Gastroesophageal sphincter (tissue), 3 donors: Measurements from ENCODE around the gene LYSMD4.

Experiments used
- POLR2AphosphoS5 ChIP-seq: sonication (generic); formaldehyde crosslinking; IDR thresholded peaks from one replicate; pipeline ENCODE4 v1.6.1; 2017; ENCODE audit warnings: antibody characterized with exemption
- TF ChIP-seq, protein P1 (sequence below), 4 experiments: fragments of 200-600 bp in 2 of 4; fragments of 450-650 bp in 2 of 4; sonication (generic) in 1 of 4; IDR thresholded peaks; one replicate each; pipeline ENCODE4 v1.5.1; 2017 to 2019; ENCODE audit warnings: antibody characterized with exemption in 4 of 4, mild to moderate bottlenecking in 2 of 4, moderate library complexity in 2 of 4

- TF ChIP-seq, protein P1, sequence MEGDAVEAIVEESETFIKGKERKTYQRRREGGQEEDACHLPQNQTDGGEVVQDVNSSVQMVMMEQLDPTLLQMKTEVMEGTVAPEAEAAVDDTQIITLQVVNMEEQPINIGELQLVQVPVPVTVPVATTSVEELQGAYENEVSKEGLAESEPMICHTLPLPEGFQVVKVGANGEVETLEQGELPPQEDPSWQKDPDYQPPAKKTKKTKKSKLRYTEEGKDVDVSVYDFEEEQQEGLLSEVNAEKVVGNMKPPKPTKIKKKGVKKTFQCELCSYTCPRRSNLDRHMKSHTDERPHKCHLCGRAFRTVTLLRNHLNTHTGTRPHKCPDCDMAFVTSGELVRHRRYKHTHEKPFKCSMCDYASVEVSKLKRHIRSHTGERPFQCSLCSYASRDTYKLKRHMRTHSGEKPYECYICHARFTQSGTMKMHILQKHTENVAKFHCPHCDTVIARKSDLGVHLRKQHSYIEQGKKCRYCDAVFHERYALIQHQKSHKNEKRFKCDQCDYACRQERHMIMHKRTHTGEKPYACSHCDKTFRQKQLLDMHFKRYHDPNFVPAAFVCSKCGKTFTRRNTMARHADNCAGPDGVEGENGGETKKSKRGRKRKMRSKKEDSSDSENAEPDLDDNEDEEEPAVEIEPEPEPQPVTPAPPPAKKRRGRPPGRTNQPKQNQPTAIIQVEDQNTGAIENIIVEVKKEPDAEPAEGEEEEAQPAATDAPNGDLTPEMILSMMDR (IDR thresholded peaks at IDR 0.05) = no peak
- peak; percentile 65 for TF ChIP-seq POLR2AphosphoS5
Observed at GRCh38 chr15:99708563-99708962, 24.7 kb downstream of the LYSMD4 start.
